Sigmoid colon (tissue), 7 donors: ENCODE data around the gene AGT. TPM values are rescaled to one million over a fixed set of nuclear protein-coding genes. Genes with fewer than 3 reads are reported as not detected.

ENCODE experiments used
- DNase-seq: peaks from one replicate; pipeline ENCODE4 v3.0.0-alpha.2; 2019
- H3K27ac ChIP-seq, 4 donors: fragments of 200-600 bp; sonication (generic); one replicate each; pipeline ENCODE4 v1.5.1; 2016 to 2019; ENCODE audit warnings: mild to moderate bottlenecking in 1 of 4
- H3K27me3 ChIP-seq, 3 donors: fragments of 200-600 bp; sonication (generic); one replicate each; pipeline ENCODE4 v1.5.1; 2019; ENCODE audit warnings: mild to moderate bottlenecking in 1 of 3
- H3K36me3 ChIP-seq, 4 donors: fragments of 200-600 bp; sonication (generic); one replicate each; pipeline ENCODE4 v1.5.1; 2016 to 2019
- H3K4me1 ChIP-seq, 4 donors: fragments of 200-600 bp; sonication (generic); one replicate each; pipeline ENCODE4 v1.5.1; 2017 to 2019
- H3K4me3 ChIP-seq, 4 donors: fragments of 200-600 bp; sonication (generic); one replicate each; pipeline ENCODE4 v1.5.1; 2017 to 2019; ENCODE audit warnings: mild to moderate bottlenecking in 2 of 4, moderate library complexity in 1 of 4
- H3K9me3 ChIP-seq, 4 donors: fragments of 200-600 bp in 3 of 4; sonication (generic) in 3 of 4; one replicate each; pipeline versions ENCODE4 v1.5.1 to v1.6.1; 2013 to 2019
- EP300 ChIP-seq, 4 donors: sonication (generic); formaldehyde crosslinking; IDR thresholded peaks; one replicate each; pipeline ENCODE4 v1.6.1; 2017; ENCODE audit warnings: antibody characterized with exemption in 4 of 4
- POLR2A ChIP-seq, 2 donors: fragments of 450-650 bp; IDR thresholded peaks; one replicate each; pipeline ENCODE4 v1.6.1; 2016; ENCODE audit warnings: antibody characterized with exemption in 2 of 2, mild to moderate bottlenecking in 2 of 2, moderate library complexity in 2 of 2
- POLR2AphosphoS5 ChIP-seq, 4 donors: sonication (generic); formaldehyde crosslinking; IDR thresholded peaks; one replicate each; pipeline ENCODE4 v1.6.1; 2017; ENCODE audit warnings: antibody characterized with exemption in 4 of 4
- WGBS, 2 donors: extraction: QIAGEN DNeasy Blood & Tissue Kit; methylation state at CpG; one replicate each; pipeline ENCODE4 v1.1.7; 2013; 5-methylcytosine and 5-hydroxymethylcytosine counted together
- intact Hi-C: fragments of 100-400 bp; cut with DNase I; formaldehyde crosslinking; loops from one replicate; pipeline ENCODE4 v1.15.1; 2023
- polyA plus RNA-seq, 3 donors: library from polyadenylated mRNA; stranded (reverse); fragments of 200-250 nt; gene quantifications; one replicate each; pipeline ENCODE4 v1.2.3, GENCODE V29; 2013
- total RNA-seq, 4 donors: library from RNA; depleted of rRNA; stranded (reverse); fragments of >200 nt; gene quantifications; one replicate each; pipeline ENCODE4 v1.1.0, GENCODE V29; 2016
- TF ChIP-seq, protein P1 (sequence below), 4 experiments: fragments of 450-650 bp in 3 of 4; fragments of 200-600 bp in 1 of 4; IDR thresholded peaks; one replicate each; pipeline ENCODE4 v1.5.1; 2016 to 2019; ENCODE audit warnings: antibody characterized with exemption in 4 of 4, mild to moderate bottlenecking in 3 of 4, moderate library complexity in 2 of 4
- donor health status: healthy with polysubstance abuse.
- donor health status: Bipolar disorder and iron deficiency.
- donor health status: healthy.

AGT gene
- total and polyA plus RNA-seq, 7 donors, result 0.36 to 9.2 (median 1.7) TPM

DNA sequence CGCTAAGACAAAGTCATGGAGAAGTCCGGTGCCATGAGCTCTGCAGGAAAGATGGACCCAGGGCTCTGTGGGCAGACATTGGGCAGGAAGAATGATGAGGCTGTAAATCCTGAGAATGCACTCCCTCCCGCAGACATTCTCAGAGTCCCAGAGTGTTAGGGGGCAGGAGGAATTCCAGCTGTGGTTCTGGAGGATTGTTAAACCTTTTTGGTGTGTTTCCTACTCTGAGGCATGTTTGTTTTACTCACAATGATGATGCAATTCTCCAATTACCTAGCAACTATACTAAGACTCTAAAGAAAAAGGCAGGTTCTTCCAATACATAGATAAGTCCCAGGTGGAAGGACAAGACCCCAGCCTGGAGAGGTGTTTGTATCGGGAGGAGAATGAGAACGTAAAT is 30.5 kb upstream of the AGT start:
- Histone ChIP-seq H3K27me3 (no peaks in the 10 kb centered on the region), H3K4me3 (no peak overlapping the region), H3K4me1 (no peaks in the 10 kb centered on the region), H3K36me3 (no peaks in the 10 kb centered on the region), H3K27ac (no peak overlapping the region), H3K9me3 (no peaks in the 10 kb centered on the region)
- 73 to 82% methylated on average over 5 of the region's 5 CpGs for WGBS, 2 donors
- no peak for TF ChIP-seq POLR2A (IDR thresholded peaks at IDR 0.05)
- no peak for TF ChIP-seq EP300 (IDR thresholded peaks at IDR 0.05)
- TF ChIP-seq, protein P1, sequence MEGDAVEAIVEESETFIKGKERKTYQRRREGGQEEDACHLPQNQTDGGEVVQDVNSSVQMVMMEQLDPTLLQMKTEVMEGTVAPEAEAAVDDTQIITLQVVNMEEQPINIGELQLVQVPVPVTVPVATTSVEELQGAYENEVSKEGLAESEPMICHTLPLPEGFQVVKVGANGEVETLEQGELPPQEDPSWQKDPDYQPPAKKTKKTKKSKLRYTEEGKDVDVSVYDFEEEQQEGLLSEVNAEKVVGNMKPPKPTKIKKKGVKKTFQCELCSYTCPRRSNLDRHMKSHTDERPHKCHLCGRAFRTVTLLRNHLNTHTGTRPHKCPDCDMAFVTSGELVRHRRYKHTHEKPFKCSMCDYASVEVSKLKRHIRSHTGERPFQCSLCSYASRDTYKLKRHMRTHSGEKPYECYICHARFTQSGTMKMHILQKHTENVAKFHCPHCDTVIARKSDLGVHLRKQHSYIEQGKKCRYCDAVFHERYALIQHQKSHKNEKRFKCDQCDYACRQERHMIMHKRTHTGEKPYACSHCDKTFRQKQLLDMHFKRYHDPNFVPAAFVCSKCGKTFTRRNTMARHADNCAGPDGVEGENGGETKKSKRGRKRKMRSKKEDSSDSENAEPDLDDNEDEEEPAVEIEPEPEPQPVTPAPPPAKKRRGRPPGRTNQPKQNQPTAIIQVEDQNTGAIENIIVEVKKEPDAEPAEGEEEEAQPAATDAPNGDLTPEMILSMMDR (IDR thresholded peaks at IDR 0.05), result no peak
- no peak for DNase-seq
- intact Hi-C loops, result loop anchor here (5.0 kb wide), 1 partner anchor 48 kb away; no protein-coding TSS in a partner anchor

DNA sequence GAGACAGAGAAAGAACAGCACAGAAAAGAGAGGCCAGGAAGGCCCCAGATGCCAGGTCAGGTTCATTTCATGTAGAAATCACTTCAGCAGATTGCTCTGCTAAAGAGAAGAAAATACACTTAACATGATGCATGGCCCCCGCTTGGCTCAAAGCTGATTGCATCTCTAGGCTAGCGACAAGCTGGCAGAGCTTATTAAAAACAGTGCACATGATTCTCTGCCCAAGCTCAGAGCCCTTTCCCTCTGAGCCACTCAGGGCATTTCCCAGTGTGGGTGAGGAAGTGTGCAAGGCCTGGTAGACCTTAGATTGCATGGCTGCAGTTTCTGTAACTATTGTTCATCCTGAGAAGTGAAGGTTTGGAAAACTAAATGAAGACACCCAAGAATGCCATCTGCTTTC is 30.0 kb upstream of the AGT start:
- H3K4me1 ChIP-seq, result no peaks in the 10 kb centered on the region
- H3K9me3 ChIP-seq, result no peaks in the 10 kb centered on the region
- no peak for DNase-seq
- H3K27me3 ChIP-seq, result no peaks in the 10 kb centered on the region
- no peak overlapping the region for H3K4me3 ChIP-seq
- intact Hi-C loops, result loop anchor here (5.0 kb wide), 1 partner anchor 48 kb away; no protein-coding TSS in a partner anchor
- H3K36me3 ChIP-seq, result no peaks in the 10 kb centered on the region
- no peak overlapping the region for H3K27ac ChIP-seq
- 91 to 93% methylated on average over 2 of the region's 2 CpGs for WGBS, 2 donors
- TF ChIP-seq, protein P1 (IDR thresholded peaks at IDR 0.05), result no peak
- TF ChIP-seq POLR2AphosphoS5 (IDR thresholded peaks at IDR 0.05), result no peak

DNA sequence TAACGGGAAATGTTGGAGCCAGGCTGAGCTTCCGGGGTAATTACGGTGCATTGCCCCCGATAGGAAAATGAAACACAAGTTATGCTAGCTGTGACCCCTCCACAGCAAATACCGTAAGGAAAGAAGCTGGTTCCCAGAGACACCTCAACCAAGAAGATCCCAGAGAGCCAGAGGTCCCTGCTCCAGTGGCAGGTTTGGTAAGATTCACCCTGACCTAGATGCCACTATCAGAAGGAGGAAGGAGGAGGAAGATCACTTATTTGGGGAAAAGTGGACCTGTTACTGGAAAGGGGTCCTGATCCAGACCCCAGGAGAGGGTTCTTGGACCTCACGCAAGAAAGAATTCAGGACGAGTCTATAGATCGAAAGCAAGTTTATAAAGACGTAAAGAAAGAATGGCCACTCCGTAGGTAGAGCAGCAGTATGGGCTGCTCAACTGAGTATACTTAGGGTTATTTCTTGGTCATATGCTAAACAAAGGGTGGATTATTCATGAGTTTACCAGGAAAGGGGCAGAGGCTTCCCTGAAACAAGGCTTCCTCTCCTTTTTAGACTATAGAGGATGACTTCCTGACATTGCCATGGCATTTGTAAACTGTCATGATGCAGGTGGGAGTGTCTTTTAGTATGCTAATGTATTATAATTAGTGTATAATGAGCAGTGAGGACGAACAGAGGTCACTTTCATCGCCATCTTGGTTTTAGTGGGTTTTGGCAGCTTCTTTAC is 25.8 kb upstream of the AGT start:
- Histone ChIP-seq H3K36me3 (no peaks in the 10 kb centered on the region), H3K27me3 (no peaks in the 10 kb centered on the region), H3K4me1 (no peaks in the 10 kb centered on the region), H3K4me3 (no peak overlapping the region), H3K27ac (no peak overlapping the region), H3K9me3 (no peaks in the 10 kb centered on the region)
- TF ChIP-seq POLR2AphosphoS5 (IDR thresholded peaks at IDR 0.05) (no peak), EP300 (IDR thresholded peaks at IDR 0.05) (no peak), POLR2A (IDR thresholded peaks at IDR 0.05) (no peak)
- TF ChIP-seq, protein P1 (IDR thresholded peaks at IDR 0.05), result no peak
- intact Hi-C loops, result loop anchor here (5.0 kb wide), 1 partner anchor 53 kb away; no protein-coding TSS in a partner anchor
- 94 to 95% methylated on average over 12 of the region's 12 CpGs for WGBS, 2 donors
- DNase-seq, result no peak

GRCh38 chr1:230737622-230738262 is 23.8 kb upstream of the AGT start:
- WGBS, 2 donors, result 95% methylated on average over 3 of the region's 3 CpGs
- intact Hi-C loops, result no loop called here
- no peaks in the 10 kb centered on the region for H3K4me1 ChIP-seq
- DNase-seq, result no peak
- no peaks in the 10 kb centered on the region for H3K27me3 ChIP-seq
- H3K4me3 ChIP-seq, result no peak overlapping the region
- TF ChIP-seq EP300 (IDR thresholded peaks at IDR 0.05) (no peak), POLR2A (IDR thresholded peaks at IDR 0.05) (no peak), POLR2AphosphoS5 (IDR thresholded peaks at IDR 0.05) (no peak)
- TF ChIP-seq, protein P1 (IDR thresholded peaks at IDR 0.05), result no peak
- no peaks in the 10 kb centered on the region for H3K36me3 ChIP-seq
- H3K9me3 ChIP-seq, result no peaks in the 10 kb centered on the region
- no peak overlapping the region for H3K27ac ChIP-seq
